SH-SY5Y (cell line): Measurements from ENCODE around the gene ABHD17C.

ENCODE experiments used
- GATA2 ChIP-seq: IDR thresholded peaks from 2 replicates; pipeline ENCODE4 v1.6.1; 2011; ENCODE audit warnings: mild to moderate bottlenecking, low read depth, low read length
- GATA3 ChIP-seq: IDR thresholded peaks from 2 replicates; pipeline ENCODE4 v1.6.1; 2011; ENCODE audit warnings: low read depth, mild to moderate bottlenecking, low read length, moderate library complexity

The ABHD17C gene

GRCh38 chr15:80701676-80702311, 6.7 kb downstream of the ABHD17C start:
- TF ChIP-seq GATA2 (no peak), GATA3 (no peak)

- TF ChIP-seq GATA2 (no peak), GATA3 (no peak)
Observed at GRCh38 chr15:80703081-80703480, 8.0 kb downstream of the ABHD17C start.

- TF ChIP-seq GATA2 (no peak), GATA3 (no peak)
Observed at GRCh38 chr15:80703965-80704364, 8.9 kb downstream of the ABHD17C start.

- TF ChIP-seq GATA3 (no peak), GATA2 (no peak)
Observed at GRCh38 chr15:80706161-80706560, 11.1 kb downstream of the ABHD17C start.

DNA sequence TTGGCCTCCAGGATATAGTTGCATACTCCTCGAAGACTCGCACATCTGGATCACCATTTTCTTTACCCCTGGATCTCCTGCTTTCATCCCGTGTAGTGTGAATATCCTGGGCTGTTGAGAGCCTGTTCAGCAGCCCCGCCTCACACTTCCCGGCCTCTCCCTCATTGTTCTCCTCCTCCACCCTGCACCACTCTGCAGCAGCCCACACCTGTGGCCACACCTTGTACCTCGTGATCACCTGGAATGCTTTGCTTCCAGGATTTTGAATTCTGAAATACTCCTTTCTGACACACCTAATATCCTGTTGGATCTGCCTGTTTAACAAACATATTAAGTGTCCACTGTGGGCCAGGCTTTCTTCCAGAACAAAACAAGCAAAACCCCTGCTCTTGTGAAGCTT, 14.4 kb downstream of the ABHD17C start:
- no peak for TF ChIP-seq GATA2
- no peak for TF ChIP-seq GATA3

DNA sequence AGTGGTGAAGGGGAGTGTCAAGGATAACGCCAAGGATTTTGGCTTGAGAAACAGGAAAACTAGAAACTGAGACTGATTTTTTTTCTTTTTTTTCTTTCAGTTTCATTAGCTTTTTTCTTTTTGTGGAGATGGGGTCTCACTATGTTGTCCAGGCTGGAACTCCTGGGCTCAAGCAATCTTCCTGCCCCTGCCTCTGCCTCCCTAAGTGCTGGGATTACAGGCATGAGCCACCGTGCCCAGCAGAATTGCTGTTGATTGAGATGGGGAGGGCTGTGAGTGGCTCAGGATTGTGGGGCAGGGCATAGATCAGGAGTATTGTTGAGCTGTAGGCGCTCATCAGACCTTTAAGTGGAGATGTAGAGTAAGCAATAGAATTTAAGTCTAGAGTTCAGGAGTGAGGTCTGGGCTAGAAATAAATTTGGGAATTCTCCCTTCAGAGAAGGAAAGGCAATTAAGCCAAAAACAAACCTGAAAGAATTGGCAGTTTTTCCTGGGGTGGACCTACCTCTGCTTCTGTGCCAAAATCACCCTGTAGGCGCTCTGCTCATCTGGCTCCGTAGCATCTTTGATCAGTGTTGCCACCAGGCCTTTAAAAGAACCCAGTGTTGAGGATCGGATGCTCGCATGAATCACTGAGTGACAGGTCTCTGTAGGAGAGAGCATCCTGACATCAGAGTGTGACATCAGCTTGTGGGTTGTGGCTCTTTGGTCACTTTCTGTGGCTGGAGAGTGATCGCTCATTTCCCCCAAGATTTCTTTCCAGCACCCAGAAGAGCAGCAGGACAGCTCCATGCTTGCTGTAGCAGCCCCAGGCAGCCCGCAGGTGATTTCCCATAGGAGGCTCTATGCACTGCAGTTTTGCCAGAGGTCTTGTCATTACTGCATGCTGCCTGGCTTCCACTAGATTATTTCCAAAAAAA, 15.8 kb downstream of the ABHD17C start:
- TF ChIP-seq GATA2 = no peak
- TF ChIP-seq GATA3 = no peak

- TF ChIP-seq GATA3 (no peak), GATA2 (no peak)
Observed at GRCh38 chr15:80711886-80712285, 16.8 kb downstream of the ABHD17C start.

DNA sequence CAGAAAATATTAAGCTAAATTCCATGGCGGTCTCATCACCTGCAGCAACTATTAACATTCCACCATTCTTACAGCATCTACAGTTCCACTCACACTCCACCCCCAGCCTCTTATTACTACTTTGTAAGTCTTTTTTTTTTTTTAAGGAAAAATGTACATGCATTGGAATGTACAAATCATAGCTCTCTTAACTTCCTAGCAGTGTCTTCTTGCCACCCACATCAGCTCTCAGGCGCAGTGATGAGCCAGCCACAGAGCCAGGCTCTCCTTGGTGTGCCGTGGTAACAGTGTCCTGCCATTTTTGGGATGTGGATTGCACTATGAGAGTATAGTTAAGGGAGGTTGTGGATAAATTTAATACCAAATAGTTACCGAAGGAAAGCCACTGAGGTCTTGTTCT, 17.8 kb downstream of the ABHD17C start:
- no peak for TF ChIP-seq GATA3
- TF ChIP-seq GATA2 = no peak

GRCh38 chr15:80721476-80721875, 26.4 kb downstream of the ABHD17C start:
- TF ChIP-seq GATA3 (no peak), GATA2 (no peak)

DNA sequence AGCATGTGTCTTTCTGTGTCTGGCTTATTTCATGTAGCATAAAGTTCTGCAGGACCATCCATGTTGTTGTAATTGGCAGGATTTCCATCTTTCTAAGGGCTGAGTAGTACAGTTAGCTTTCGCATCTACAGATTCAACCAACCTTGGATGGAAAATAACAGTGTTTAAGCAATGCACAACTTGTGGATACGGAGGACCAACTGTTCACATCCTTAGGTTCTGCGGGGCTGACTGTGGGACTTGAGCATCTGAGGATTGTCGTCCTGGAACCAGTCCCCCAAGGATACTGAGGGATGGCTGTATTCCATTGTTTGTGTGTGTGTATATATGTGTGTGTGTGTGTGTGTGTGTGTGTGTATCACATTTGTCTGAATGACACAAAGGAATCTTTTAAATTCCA, 27.7 kb downstream of the ABHD17C start:
- TF ChIP-seq GATA2 (no peak), GATA3 (no peak)

- TF ChIP-seq GATA2 = no peak
- no peak for TF ChIP-seq GATA3
Observed at GRCh38 chr15:80727196-80727595, 32.1 kb downstream of the ABHD17C start.

GRCh38 chr15:80727596-80727995, 32.5 kb downstream of the ABHD17C start:
- TF ChIP-seq GATA2 = no peak
- no peak for TF ChIP-seq GATA3

- TF ChIP-seq GATA3 (no peak), GATA2 (no peak)
Observed at GRCh38 chr15:80730387-80730786, 35.3 kb downstream of the ABHD17C start.

GRCh38 chr15:80730926-80731325, 35.8 kb downstream of the ABHD17C start:
- no peak for TF ChIP-seq GATA3
- TF ChIP-seq GATA2 = no peak

DNA sequence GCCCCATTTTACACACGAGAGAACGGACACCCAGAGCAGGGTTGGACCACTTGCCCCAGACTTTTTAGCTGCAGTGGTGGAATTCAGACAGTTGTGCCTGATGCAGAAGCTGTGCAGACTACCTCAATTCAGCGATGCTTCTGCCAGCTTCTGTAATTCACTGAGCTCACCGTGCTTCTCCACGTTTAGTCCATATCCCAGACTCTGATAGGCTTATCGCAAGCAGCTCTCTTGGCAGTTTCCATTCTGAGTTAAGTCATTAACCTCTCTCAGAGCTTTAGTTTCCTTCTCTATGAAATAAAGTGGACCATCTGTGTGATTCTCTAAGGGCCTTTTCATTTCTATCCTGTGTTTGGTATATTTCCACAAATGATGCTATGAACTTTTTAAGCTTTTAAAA, 37.1 kb downstream of the ABHD17C start:
- no peak for TF ChIP-seq GATA2
- no peak for TF ChIP-seq GATA3

DNA sequence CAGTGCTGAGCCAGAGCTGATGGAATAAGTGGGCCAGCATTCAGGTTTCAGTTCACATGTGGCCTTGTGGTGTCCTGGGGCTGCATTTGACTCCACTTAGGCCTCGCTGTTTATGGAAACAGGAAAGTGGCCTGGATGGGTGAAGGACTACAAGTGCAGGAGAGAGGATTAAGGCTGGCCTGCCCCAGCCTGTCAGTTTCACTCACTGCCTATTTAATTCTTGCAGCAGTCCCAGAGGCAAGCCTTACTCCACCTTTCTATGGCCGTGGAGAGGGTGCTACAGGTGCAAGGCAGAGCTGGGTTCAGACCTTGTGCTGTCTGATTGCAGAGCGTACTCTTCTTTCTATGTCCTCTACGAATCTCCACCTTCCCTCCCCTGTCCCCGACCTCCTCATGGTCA, 37.7 kb downstream of the ABHD17C start:
- TF ChIP-seq GATA2 (no peak), GATA3 (no peak)
